Natural killer cell (primary cell): ENCODE data around the gene F5. TPM values are rescaled to one million over a fixed set of nuclear protein-coding genes. Genes with fewer than 3 reads are reported as not detected.

ENCODE experiments used
- ATAC-seq, 3 donors: fragments of 150-1000 bp in 2 of 3; fragments of 200-7000 bp in 1 of 3; cut with Tn5 transposase; 1 replicate in 1 of 3; 2 replicates in 2 of 3; pipeline ENCODE4 v1.10.0; 2021; ENCODE audit warnings: mild to moderate bottlenecking in 2 of 3, moderate library complexity in 2 of 3
- DNase-seq, 2 donors: peaks; one replicate each; pipeline versions ENCODE4 v3.0.0 to v3.0.0-alpha.2; 2013 to 2021; ENCODE audit warnings: mixed read lengths in 1 of 2
- H3K27ac ChIP-seq: one replicate; pipeline ENCODE4 v1.5.1; 2013; ENCODE audit warnings: mild to moderate bottlenecking, low read length
- H3K27me3 ChIP-seq: one replicate; pipeline ENCODE4 v1.6.1; 2013; ENCODE audit warnings: low read length; ENCODE audit not compliant: control insufficient read depth, insufficient read depth
- H3K36me3 ChIP-seq: one replicate; pipeline ENCODE4 v1.6.1; 2013; ENCODE audit warnings: low read length; ENCODE audit not compliant: control insufficient read depth, insufficient read depth
- H3K4me1 ChIP-seq: one replicate; pipeline ENCODE4 v1.6.1; 2013; ENCODE audit warnings: low read length; ENCODE audit not compliant: control insufficient read depth, insufficient read depth
- H3K4me3 ChIP-seq: one replicate; pipeline ENCODE4 v1.5.1; 2013; ENCODE audit warnings: low read length
- H3K9me3 ChIP-seq: one replicate; pipeline ENCODE4 v1.6.1; 2013; ENCODE audit warnings: low read length; ENCODE audit not compliant: control insufficient read depth, insufficient read depth
- H3K27ac Mint-ChIP-seq, 2 donors: one replicate each; pipeline ENCODE4 v1.8.0; 2022; ENCODE audit warnings: mild to moderate bottlenecking in 2 of 2, mixed read lengths in 2 of 2, moderate library complexity in 1 of 2
- H3K27me3 Mint-ChIP-seq, 2 donors: one replicate each; pipeline ENCODE4 v1.8.0; 2022; ENCODE audit warnings: low read depth in 2 of 2, mixed read lengths in 2 of 2
- H3K36me3 Mint-ChIP-seq: one replicate; pipeline ENCODE4 v1.8.0; 2022; ENCODE audit warnings: mixed read lengths
- H3K4me1 Mint-ChIP-seq, 2 donors: one replicate each; pipeline ENCODE4 v1.8.0; 2022; ENCODE audit warnings: mixed read lengths in 2 of 2
- H3K4me3 Mint-ChIP-seq: one replicate; pipeline ENCODE4 v1.8.0; 2022; ENCODE audit warnings: mild to moderate bottlenecking, moderate library complexity, mixed read lengths
- H3K9me3 Mint-ChIP-seq, 2 donors: one replicate each; pipeline ENCODE4 v1.8.0; 2022; ENCODE audit warnings: mixed read lengths in 2 of 2
- CTCF ChIP-seq: fragments of 200-600 bp; IDR thresholded peaks from one replicate; pipeline ENCODE4 v1.8.0; 2022; ENCODE audit warnings: antibody characterized with exemption
- WGBS: methylation state at CpG from one replicate; pipeline ENCODE4 v1.1.7; 2013; ENCODE audit warnings: missing lambda C conversion rate; ENCODE audit not compliant: insufficient coverage; 5-methylcytosine and 5-hydroxymethylcytosine counted together
- intact Hi-C: fragments of 100-400 bp; cut with micrococcal nuclease; formaldehyde crosslinking; loops from one replicate; pipeline ENCODE4 v1.14.2; 2022
- total RNA-seq, 4 donors: library from RNA; stranded (reverse); fragments of 120-200 nt in 1 of 4; gene quantifications; one replicate each; pipeline versions ENCODE4 v1.2.3 to v1.2.4, GENCODE V29; 2013 to 2022

The F5 gene
- total RNA-seq, 3 donors from 2014 or later (not counting 1 experiment from before 2014, with no cell fraction given) = 0.02 to 1.7 (median 0.45) TPM

GRCh38 chr1:169514566-169515270, 71.6 kb downstream of the F5 start:
- Mint-ChIP-seq H3K4me3 (no peak overlapping the region), H3K4me1 (no peaks in the 10 kb centered on the region), H3K27ac (no peak overlapping the region), H3K9me3 (no peaks in the 10 kb centered on the region), H3K36me3 (no peaks in the 10 kb centered on the region), H3K27me3 (peaks cover 0 to 4% of the 10 kb centered on the region in 2 donors)
- Histone ChIP-seq H3K36me3 (no peaks in the 10 kb centered on the region), H3K4me1 (no peaks in the 10 kb centered on the region), H3K9me3 (no peaks in the 10 kb centered on the region), H3K27me3 (no peaks in the 10 kb centered on the region), H3K4me3 (no peak overlapping the region), H3K27ac (no peak overlapping the region)
- 100% methylated on average over 1 of the region's 2 CpGs for WGBS
- no peak for ATAC-seq
- no peak for TF ChIP-seq CTCF
- no peak for DNase-seq
- intact Hi-C loops = no loop called here

- Histone ChIP-seq H3K4me3 (no peak overlapping the region), H3K9me3 (no peaks in the 10 kb centered on the region), H3K36me3 (no peaks in the 10 kb centered on the region), H3K4me1 (no peaks in the 10 kb centered on the region), H3K27ac (no peak overlapping the region), H3K27me3 (no peaks in the 10 kb centered on the region)
- no peaks in the 10 kb centered on the region for H3K9me3 Mint-ChIP-seq
- no peaks in the 10 kb centered on the region for H3K36me3 Mint-ChIP-seq
- intact Hi-C loops = no loop called here
- no peak for TF ChIP-seq CTCF
- H3K27ac Mint-ChIP-seq = no peak overlapping the region
- no peak overlapping the region for H3K4me3 Mint-ChIP-seq
- no peak for ATAC-seq
- peaks cover 0 to under 1% of the 10 kb centered on the region in 2 donors for H3K27me3 Mint-ChIP-seq
- DNase-seq = no peak
- H3K4me1 Mint-ChIP-seq = peaks cover 5 to 7% of the 10 kb centered on the region in 2 donors
These were observed 73.1 kb downstream of the F5 start for GRCh38 chr1:169513208-169513607.

- peaks cover 5 to 7% of the 10 kb centered on the region in 2 donors for H3K4me1 Mint-ChIP-seq
- no peaks in the 10 kb centered on the region for H3K36me3 ChIP-seq
- intact Hi-C loops = no loop called here
- no peak for ATAC-seq
- no peak overlapping the region for H3K4me3 Mint-ChIP-seq
- no peaks in the 10 kb centered on the region for H3K36me3 Mint-ChIP-seq
- 67% methylated on average over 1 of the region's 3 CpGs for WGBS
- TF ChIP-seq CTCF = no peak
- no peaks in the 10 kb centered on the region for H3K9me3 Mint-ChIP-seq
- no peaks in the 10 kb centered on the region for H3K9me3 ChIP-seq
- H3K27me3 ChIP-seq = no peaks in the 10 kb centered on the region
- H3K4me3 ChIP-seq = no peak overlapping the region
- H3K27ac ChIP-seq = no peak overlapping the region
- H3K4me1 ChIP-seq = no peaks in the 10 kb centered on the region
- H3K27me3 Mint-ChIP-seq = no peaks in the 10 kb centered on the region
- DNase-seq = no peak
- H3K27ac Mint-ChIP-seq = no peak overlapping the region
These were observed 74.8 kb downstream of the F5 start for GRCh38 chr1:169511316-169512005.
